ENCODE data around the gene SCARB1.

Gene SCARB1

DNA sequence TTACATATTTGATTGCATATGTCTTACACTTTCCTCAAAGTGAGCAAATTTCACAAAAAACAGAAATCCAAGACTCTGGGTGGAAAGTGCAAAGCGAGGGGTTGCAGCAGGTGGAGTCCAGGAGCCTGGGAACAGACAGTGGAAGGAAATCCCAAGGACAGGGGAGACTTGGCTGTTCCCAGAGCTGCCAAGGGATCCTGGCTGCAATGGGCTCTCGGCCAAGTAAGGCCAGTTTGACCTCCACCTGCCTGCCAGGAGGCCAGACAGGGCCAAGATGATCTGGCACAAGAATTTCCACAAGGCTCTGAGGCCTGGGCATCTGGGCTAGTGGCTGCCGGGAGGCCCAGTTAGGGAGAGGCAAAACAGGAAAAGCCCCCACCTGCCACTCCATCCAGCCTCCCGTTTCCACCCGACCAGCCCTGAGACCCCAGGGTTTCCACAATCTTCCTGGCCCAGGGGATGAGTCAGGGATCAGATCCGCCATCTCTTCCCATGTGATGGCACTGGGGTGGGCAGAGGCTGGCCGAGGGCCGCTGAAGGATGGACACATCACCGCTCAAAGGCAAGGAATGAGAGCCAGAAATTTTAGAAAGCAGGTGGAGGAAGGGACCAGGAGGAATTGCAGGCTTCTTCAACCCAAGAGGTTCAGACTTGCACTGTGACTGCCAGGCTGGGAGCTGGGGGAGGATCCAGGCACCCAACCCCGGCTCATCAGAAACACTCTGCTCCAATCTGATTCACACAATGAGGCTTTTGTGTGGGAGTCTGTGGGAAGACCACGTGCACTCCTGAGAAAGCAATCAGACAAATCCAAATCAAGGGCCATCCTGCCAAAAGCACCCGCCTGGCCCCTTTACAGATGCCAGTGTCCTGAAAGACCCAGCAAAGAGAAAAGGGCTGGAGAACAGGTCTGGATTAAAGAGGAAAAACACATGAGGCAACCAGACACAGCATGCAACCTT lies 16.3 kb downstream of the SCARB1 start:
- TF ChIP-seq, protein P1, sequence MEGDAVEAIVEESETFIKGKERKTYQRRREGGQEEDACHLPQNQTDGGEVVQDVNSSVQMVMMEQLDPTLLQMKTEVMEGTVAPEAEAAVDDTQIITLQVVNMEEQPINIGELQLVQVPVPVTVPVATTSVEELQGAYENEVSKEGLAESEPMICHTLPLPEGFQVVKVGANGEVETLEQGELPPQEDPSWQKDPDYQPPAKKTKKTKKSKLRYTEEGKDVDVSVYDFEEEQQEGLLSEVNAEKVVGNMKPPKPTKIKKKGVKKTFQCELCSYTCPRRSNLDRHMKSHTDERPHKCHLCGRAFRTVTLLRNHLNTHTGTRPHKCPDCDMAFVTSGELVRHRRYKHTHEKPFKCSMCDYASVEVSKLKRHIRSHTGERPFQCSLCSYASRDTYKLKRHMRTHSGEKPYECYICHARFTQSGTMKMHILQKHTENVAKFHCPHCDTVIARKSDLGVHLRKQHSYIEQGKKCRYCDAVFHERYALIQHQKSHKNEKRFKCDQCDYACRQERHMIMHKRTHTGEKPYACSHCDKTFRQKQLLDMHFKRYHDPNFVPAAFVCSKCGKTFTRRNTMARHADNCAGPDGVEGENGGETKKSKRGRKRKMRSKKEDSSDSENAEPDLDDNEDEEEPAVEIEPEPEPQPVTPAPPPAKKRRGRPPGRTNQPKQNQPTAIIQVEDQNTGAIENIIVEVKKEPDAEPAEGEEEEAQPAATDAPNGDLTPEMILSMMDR (IDR thresholded peaks at IDR 0.05; ENCODE audit: low read depth, low read length, missing control alignments), result no peak
- H3K4me3 ChIP-seq (ENCODE audit: low read depth, low read length), result no peak overlapping the region
- no peak for DNase-seq (ENCODE audit: low read depth)

DNA sequence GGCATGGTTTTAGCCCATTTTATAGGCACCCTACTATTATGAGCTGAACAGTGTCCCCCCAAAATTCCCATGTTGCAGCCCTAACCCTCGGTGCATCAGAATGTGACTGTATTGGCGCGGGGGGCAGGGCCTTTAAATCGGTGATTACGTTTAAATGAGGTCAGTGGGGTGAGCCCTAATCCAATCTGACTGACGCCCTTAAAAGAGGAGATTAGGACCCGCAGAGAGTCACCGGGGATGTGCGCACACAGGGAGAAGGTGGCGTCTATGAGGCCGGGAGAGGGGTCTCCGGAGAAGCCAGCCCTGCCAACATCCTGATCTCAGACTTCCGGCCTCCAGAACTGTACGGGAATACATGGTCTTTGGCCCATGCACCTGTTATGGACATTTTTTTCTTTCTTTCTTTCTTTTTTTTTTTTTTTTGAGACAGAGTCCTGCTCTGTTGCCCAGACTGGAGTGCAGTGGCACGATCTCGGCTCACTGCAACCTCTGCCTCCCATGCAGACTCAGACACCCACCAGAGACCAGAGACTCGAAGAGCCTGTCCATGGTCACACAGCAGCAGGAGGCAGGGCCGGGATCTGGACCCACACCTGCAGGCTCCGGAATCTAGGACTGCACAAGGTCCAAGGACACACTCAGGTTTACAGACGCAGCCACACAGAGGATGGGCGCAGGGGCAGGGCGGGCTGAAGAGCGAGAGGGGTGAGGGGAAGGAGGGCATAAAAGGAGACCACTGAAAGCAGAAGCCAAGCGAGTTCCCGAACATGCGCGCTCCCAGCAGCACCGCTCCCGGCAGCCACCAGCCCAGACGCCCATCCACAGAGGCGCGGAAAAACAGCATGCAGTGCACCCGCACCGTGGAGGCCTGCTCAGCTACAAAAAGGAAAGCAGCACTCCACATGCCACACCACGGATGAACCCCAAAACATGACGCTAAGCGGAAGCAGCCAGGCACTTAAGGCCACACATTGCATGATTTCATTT lies 19.0 kb downstream of the SCARB1 start:
- TF ChIP-seq, protein P1 (IDR thresholded peaks at IDR 0.05; ENCODE audit: low read depth, low read length, missing control alignments), result no peak
- no peak overlapping the region for H3K4me3 ChIP-seq (ENCODE audit: low read depth, low read length)
- no peak for DNase-seq (ENCODE audit: low read depth)

DNA sequence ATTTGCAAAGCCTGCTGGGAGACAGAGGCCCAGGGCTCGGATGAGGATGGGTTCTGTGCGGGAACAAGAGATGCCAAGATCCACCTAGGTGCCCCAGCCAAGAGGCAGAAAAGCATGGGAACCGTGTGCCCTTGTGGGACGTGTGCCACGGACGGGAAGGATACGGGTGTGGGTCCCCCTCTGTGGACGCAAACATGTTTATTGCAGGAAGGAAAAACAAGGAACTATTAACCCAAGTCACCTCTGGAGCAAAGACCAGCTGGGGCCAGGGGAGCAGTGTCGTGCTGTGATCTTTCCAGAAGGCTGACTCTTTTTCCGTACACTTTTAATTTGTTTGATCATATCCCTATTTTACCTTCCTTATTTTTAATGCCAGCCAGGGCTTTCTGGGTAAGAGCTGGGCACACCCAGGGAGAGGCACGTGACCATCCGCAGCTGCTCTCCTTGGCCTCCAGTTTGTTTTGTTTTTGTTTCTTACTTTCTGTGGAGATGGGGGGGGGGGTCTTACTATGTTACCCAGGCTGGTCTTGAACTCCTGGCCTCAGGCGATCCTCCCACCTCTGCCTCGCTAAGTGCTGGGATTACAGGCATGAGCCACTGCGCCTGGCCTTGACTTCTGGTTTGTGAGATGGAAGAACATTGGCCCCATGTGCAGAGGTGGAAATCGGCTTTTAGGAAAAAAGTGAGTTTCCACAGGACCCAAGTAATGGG lies 20.7 kb downstream of the SCARB1 start:
- TF ChIP-seq, protein P1 (IDR thresholded peaks at IDR 0.05; ENCODE audit: low read depth, low read length, missing control alignments), result no peak
- no peak overlapping the region for H3K4me3 ChIP-seq (ENCODE audit: low read depth, low read length)
- no peak for DNase-seq (ENCODE audit: low read depth)

DNA sequence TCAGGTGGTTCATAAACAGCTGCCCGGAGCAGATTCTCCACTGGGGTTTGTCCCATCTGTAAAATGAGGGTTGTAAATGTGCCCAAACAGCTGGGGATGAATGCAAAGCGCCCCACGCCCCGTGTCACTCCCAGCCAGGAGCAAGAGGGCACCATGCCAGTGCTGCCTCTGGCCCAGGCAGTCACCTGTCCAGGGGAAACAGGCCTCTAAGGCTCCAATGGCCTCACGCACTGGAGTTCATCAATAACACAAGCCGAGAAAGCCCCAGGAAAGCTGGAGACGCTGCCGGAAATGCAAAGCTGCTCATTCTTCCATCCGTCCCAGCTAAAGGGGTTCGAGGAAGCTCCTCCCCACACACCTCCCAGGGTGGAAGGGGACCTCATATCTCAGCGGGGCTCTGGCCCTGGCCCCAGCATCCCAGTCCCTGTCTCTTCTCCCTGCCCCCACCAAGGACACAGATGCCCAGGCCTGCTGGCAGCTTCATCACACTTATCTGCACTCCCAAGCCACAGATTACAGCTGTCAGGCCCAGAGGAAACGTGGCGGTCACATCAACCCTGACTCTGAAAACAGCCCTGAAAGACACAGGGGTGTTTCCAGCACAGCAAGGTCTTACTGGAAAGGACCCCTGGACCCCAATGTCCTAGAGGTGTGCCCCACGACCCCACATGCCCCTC lies 21.5 kb downstream of the SCARB1 start:
- H3K4me3 ChIP-seq (ENCODE audit: low read depth, low read length), result no peak overlapping the region
- no peak for DNase-seq (ENCODE audit: low read depth)
- TF ChIP-seq, protein P1 (IDR thresholded peaks at IDR 0.05; ENCODE audit: low read depth, low read length, missing control alignments), result no peak

DNA sequence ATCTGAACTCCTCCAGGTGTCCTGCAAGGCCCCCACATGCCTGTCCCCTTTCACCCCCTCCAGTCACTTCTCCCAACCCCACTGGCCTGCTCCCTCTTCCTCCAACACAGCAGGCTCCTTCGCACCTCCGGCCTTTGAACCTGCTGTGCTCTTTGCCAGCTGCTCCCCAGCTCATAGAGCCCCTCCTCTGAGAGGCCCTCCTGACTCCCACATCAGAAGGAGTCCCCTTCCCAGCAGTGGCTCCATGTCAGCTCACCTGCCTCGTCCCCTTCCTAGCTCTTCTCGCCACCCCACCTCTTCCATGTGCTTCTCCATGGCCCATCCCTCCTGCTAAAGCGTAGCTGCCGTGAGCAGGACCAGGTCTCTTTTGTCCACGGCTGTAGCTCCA lies 22.1 kb downstream of the SCARB1 start:
- no peak for DNase-seq (ENCODE audit: low read depth)
- no peak overlapping the region for H3K4me3 ChIP-seq (ENCODE audit: low read depth, low read length)
- TF ChIP-seq, protein P1 (IDR thresholded peaks at IDR 0.05; ENCODE audit: low read depth, low read length, missing control alignments), result no peak
